Stomach (tissue), 9 donors: ENCODE measurements around the gene ZFP82. TPM values are rescaled to one million over a fixed set of nuclear protein-coding genes. Genes with fewer than 3 reads are reported as not detected.

Experiments
- DNase-seq, 2 donors: peaks; one replicate each; pipeline versions ENCODE4 v3.0.0 to v3.0.0-alpha.2; 2013 to 2019
- H3K27ac ChIP-seq, 5 donors: fragments of 200-600 bp in 4 of 5; sonication (generic) in 4 of 5; one replicate each; pipeline ENCODE4 v1.5.1; 2013 to 2019; ENCODE audit warnings: mild to moderate bottlenecking in 1 of 5, moderate library complexity in 1 of 5
- H3K27me3 ChIP-seq, 3 donors: fragments of 200-600 bp; sonication (generic); one replicate each; pipeline ENCODE4 v1.5.1; 2017 to 2019; ENCODE audit warnings: mixed run types in 1 of 3
- H3K36me3 ChIP-seq, 4 donors: fragments of 200-600 bp; sonication (generic); 1 replicate in 3 of 4; 2 replicates in 1 of 4; pipeline ENCODE4 v1.5.1; 2016 to 2019
- H3K4me1 ChIP-seq, 4 donors: fragments of 200-600 bp; sonication (generic); one replicate each; pipeline ENCODE4 v1.5.1; 2016 to 2019
- H3K4me3 ChIP-seq, 4 donors: fragments of 200-600 bp; sonication (generic) in 3 of 4; one replicate each; pipeline ENCODE4 v1.5.1; 2016 to 2019; ENCODE audit warnings: mild to moderate bottlenecking in 1 of 4
- H3K9me3 ChIP-seq, 4 donors: fragments of 200-600 bp; sonication (generic); one replicate each; pipeline ENCODE4 v1.5.1; 2016 to 2019
- EP300 ChIP-seq: sonication (generic); formaldehyde crosslinking; IDR thresholded peaks from one replicate; pipeline ENCODE4 v1.6.1; 2017; ENCODE audit warnings: antibody characterized with exemption
- POLR2A ChIP-seq, 4 donors: fragments of 450-650 bp; IDR thresholded peaks; one replicate each; pipeline ENCODE4 v1.6.1; 2016; ENCODE audit warnings: antibody characterized with exemption in 4 of 4, control low read depth in 2 of 4, mild to moderate bottlenecking in 1 of 4, moderate library complexity in 1 of 4
- POLR2AphosphoS5 ChIP-seq, 3 donors: sonication (generic); formaldehyde crosslinking; IDR thresholded peaks; one replicate each; pipeline ENCODE4 v1.6.1; 2016; ENCODE audit warnings: antibody characterized with exemption in 3 of 3
- WGBS, 5 donors: extraction: QIAGEN DNeasy Blood & Tissue Kit in 3 of 5; methylation state at CpG; one replicate each; pipeline versions ENCODE4 v1.1.5 to v1.1.7; 2013 to 2018; 5-methylcytosine and 5-hydroxymethylcytosine counted together
- intact Hi-C: fragments of 100-400 bp; cut with DNase I; formaldehyde crosslinking; loops from one replicate; pipeline ENCODE4 v1.15.1; 2023; ENCODE audit warnings: low total_unique reads
- polyA plus RNA-seq, 3 donors: library from polyadenylated mRNA; stranded (reverse); fragments of 200-250 nt; gene quantifications; one replicate each; pipeline ENCODE4 v1.2.3, GENCODE V29; 2013
- total RNA-seq, 5 donors: library from RNA; depleted of rRNA; stranded (reverse); fragments of >200 nt; gene quantifications; one replicate each; pipeline versions ENCODE4 v1.1.0 to v1.2.3, GENCODE V29; 2014 to 2016
- TF ChIP-seq, protein P1 (sequence below), 7 experiments: fragments of 450-650 bp in 4 of 7; fragments of 200-600 bp in 3 of 7; sonication (generic) in 3 of 7; IDR thresholded peaks; one replicate each; pipeline ENCODE4 v1.5.1; 2016 to 2019; ENCODE audit warnings: antibody characterized with exemption in 7 of 7, control low read depth in 2 of 7, mild to moderate bottlenecking in 1 of 7
- donor health status: healthy with polysubstance abuse.
- donor health status: Bipolar disorder and iron deficiency.
- donor health status: healthy.

ZFP82 gene
- total and polyA plus RNA-seq, 8 donors = 0.29 to 7.3 (median 1.2) TPM

DNA sequence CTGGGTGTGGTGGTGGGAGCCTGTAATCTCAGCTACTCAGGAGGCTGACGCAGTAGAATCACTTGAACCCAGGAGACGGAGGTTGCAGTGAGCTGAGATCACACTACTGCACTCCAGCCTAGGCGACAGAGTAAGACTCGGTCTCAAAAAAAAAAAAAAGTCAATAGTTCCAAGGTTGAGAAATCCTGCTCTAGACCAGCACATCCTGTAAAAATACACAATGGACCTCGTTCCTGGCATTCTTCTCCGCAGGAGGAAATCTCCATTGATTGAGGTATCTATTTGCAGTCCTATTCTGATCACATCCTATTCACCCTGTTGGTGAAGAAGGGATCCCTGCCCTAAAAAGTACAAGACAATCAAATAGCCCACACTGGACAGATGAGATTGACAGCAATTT, 54.6 kb downstream of the ZFP82 start:
- Histone ChIP-seq H3K4me1 (no peaks in the 10 kb centered on the region), H3K36me3 (peaks cover 38 to 89% (median 88%) of the 10 kb centered on the region in 4 donors), H3K4me3 (no peak overlapping the region), H3K27ac (no peak overlapping the region), H3K9me3 (peaks cover 0 to 89% (median 31%) of the 10 kb centered on the region in 4 donors), H3K27me3 (no peaks in the 10 kb centered on the region)
- WGBS, 5 donors = 78 to 95% (median 88%) methylated on average over 6 of the region's 6 CpGs
- TF ChIP-seq, protein P1, sequence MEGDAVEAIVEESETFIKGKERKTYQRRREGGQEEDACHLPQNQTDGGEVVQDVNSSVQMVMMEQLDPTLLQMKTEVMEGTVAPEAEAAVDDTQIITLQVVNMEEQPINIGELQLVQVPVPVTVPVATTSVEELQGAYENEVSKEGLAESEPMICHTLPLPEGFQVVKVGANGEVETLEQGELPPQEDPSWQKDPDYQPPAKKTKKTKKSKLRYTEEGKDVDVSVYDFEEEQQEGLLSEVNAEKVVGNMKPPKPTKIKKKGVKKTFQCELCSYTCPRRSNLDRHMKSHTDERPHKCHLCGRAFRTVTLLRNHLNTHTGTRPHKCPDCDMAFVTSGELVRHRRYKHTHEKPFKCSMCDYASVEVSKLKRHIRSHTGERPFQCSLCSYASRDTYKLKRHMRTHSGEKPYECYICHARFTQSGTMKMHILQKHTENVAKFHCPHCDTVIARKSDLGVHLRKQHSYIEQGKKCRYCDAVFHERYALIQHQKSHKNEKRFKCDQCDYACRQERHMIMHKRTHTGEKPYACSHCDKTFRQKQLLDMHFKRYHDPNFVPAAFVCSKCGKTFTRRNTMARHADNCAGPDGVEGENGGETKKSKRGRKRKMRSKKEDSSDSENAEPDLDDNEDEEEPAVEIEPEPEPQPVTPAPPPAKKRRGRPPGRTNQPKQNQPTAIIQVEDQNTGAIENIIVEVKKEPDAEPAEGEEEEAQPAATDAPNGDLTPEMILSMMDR (IDR thresholded peaks at IDR 0.05) = no peak
- TF ChIP-seq EP300 = no peak
- TF ChIP-seq POLR2AphosphoS5 (IDR thresholded peaks at IDR 0.05) = no peak
- no peak for TF ChIP-seq POLR2A (IDR thresholded peaks at IDR 0.05)
- intact Hi-C loops = no loop called here
- no peak for DNase-seq

Other genes starting within 250 kb of the ZFP82 start
- 10 to 100 TPM in 1 of 5 donors, 1 to 10 TPM in 3, under 1 TPM in 1; 0.45 to 16.3 (median 2.3) TPM for gene ZNF565, start 204.0 kb downstream of the ZFP82 start, total RNA-seq
- gene ZNF565, start 204.0 kb downstream of the ZFP82 start, polyA plus RNA-seq = 1 to 10 TPM; 2.1 to 3.4 (median 2.3) TPM
- 100 to 1,000 TPM in 1 of 5 donors, 10 to 100 TPM in 3, 1 to 10 TPM in 1; 8.7 to 108 (median 63.5) TPM for gene ZNF146, start 203.5 kb downstream of the ZFP82 start, total RNA-seq
- 10 to 100 TPM; 19.2 to 24.7 (median 22.2) TPM for gene ZNF146, start 203.5 kb downstream of the ZFP82 start, polyA plus RNA-seq
- gene ZFP14, start 39.4 kb downstream of the ZFP82 start, total RNA-seq = 1 to 10 TPM in 4 of 5 donors, under 1 TPM in 1; 0.29 to 9.2 (median 5.9) TPM
- gene ZFP14, start 39.4 kb downstream of the ZFP82 start, polyA plus RNA-seq = 1 to 10 TPM in 2 of 3 donors, under 1 TPM in 1; 0.68 to 2.0 (median 1.2) TPM
- 10 to 100 TPM in 2 of 5 donors, 1 to 10 TPM in 3; 1.8 to 58.2 (median 8.5) TPM for gene ZNF566, start 70.9 kb upstream of the ZFP82 start, total RNA-seq
- 1 to 10 TPM; 2.8 to 5.4 (median 4.7) TPM for gene ZNF566, start 70.9 kb upstream of the ZFP82 start, polyA plus RNA-seq
- gene ZNF260, start 109.6 kb upstream of the ZFP82 start, total RNA-seq = 10 to 100 TPM in 3 of 5 donors, 1 to 10 TPM in 2; 1.7 to 19.8 (median 11.3) TPM
- 1 to 10 TPM; 2.5 to 3.6 (median 3.5) TPM for gene ZNF260, start 109.6 kb upstream of the ZFP82 start, polyA plus RNA-seq
- 10 to 100 TPM in 2 of 5 donors, 1 to 10 TPM in 3; 1.4 to 25.2 (median 5.3) TPM for gene ZNF529, start 154.6 kb upstream of the ZFP82 start, total RNA-seq
- 1 to 10 TPM; 1.6 to 3.4 (median 2.9) TPM for gene ZNF529, start 154.6 kb upstream of the ZFP82 start, polyA plus RNA-seq
- 10 to 100 TPM in 1 of 5 donors, 1 to 10 TPM in 2, under 1 TPM in 2; 0.29 to 14.0 (median 1.2) TPM for gene ZNF382, start 186.7 kb upstream of the ZFP82 start, total RNA-seq
- 1 to 10 TPM in 1 of 3 donors, under 1 TPM in 1, not detected in 1; 0.63 to 1.3 TPM for gene ZNF382, start 186.7 kb upstream of the ZFP82 start, polyA plus RNA-seq
- 10 to 100 TPM in 3 of 5 donors, 1 to 10 TPM in 1, not detected in 1; 4.5 to 24.6 (median 15.5) TPM for gene ZNF461, start 248.2 kb upstream of the ZFP82 start, total RNA-seq
- gene ZNF461, start 248.2 kb upstream of the ZFP82 start, polyA plus RNA-seq = 1 to 10 TPM; 2.6 to 2.9 (median 2.9) TPM